Mesenchymal stem cell (in vitro differentiated cells and primary cell): ENCODE measurements around the gene DNAI2.

Experiments
- DNase-seq: peaks from one replicate; pipeline ENCODE4 v3.0.0-alpha.2; 2013
- H2AFZ ChIP-seq: one replicate; pipeline ENCODE4 v1.6.1; 2013; ENCODE audit warnings: low read depth, mild to moderate bottlenecking, control low read depth, inconsistent platforms, low read length, moderate library complexity
- H2AK5ac ChIP-seq: 2 replicates; pipeline ENCODE4 v1.6.1; 2013; ENCODE audit warnings: low read length, moderate library complexity, mild to moderate bottlenecking, inconsistent platforms; ENCODE audit not compliant: severe bottlenecking
- H2BK120ac ChIP-seq: one replicate; pipeline ENCODE4 v1.6.1; 2013; ENCODE audit warnings: low read depth, mild to moderate bottlenecking, inconsistent platforms, low read length, moderate library complexity
- H2BK12ac ChIP-seq, 2 experiments: one replicate each; pipeline ENCODE4 v1.6.1; 2013; ENCODE audit warnings: inconsistent platforms in 2 of 2, low read length in 2 of 2, mild to moderate bottlenecking in 2 of 2, moderate library complexity in 2 of 2, control low read depth in 1 of 2
- H2BK15ac ChIP-seq: one replicate; pipeline ENCODE4 v1.6.1; 2013; ENCODE audit warnings: mild to moderate bottlenecking, low read depth, inconsistent platforms; ENCODE audit not compliant: poor library complexity, severe bottlenecking
- H2BK5ac ChIP-seq: 2 replicates; pipeline ENCODE4 v1.6.1; 2013; ENCODE audit warnings: low read depth, mild to moderate bottlenecking, low read length, control low read depth, inconsistent platforms; ENCODE audit not compliant: poor library complexity, severe bottlenecking
- H3K14ac ChIP-seq, 2 experiments: one replicate each; pipeline ENCODE4 v1.6.1; 2013; ENCODE audit warnings: inconsistent platforms in 2 of 2, low read length in 2 of 2, control low read depth in 1 of 2, mild to moderate bottlenecking in 1 of 2, moderate library complexity in 1 of 2
- H3K18ac ChIP-seq, 2 experiments: one replicate each; pipeline ENCODE4 v1.6.1; 2013; ENCODE audit warnings: inconsistent platforms in 2 of 2, low read length in 2 of 2, control low read depth in 1 of 2, low read depth in 1 of 2, mild to moderate bottlenecking in 1 of 2
- H3K23ac ChIP-seq, 2 experiments: one replicate each; pipeline ENCODE4 v1.6.1; 2013; ENCODE audit warnings: inconsistent platforms in 2 of 2, low read length in 2 of 2, mild to moderate bottlenecking in 2 of 2, moderate library complexity in 2 of 2, control low read depth in 1 of 2
- H3K27ac ChIP-seq: 2 replicates; pipeline ENCODE4 v1.5.1; 2013; ENCODE audit warnings: mild to moderate bottlenecking, moderate library complexity, low read length, control low read depth, inconsistent platforms; ENCODE audit not compliant: poor library complexity, severe bottlenecking
- H3K27me3 ChIP-seq, 2 experiments: 2 replicates each; pipeline versions ENCODE4 v1.6.1 to v1.7.0; 2013; ENCODE audit warnings: low read length in 2 of 2, mild to moderate bottlenecking in 2 of 2, moderate library complexity in 2 of 2, control low read depth in 1 of 2, inconsistent platforms in 1 of 2; ENCODE audit not compliant: control insufficient read depth in 1 of 2, insufficient read depth in 1 of 2
- H3K36me3 ChIP-seq, 2 experiments: 2 replicates each; pipeline versions ENCODE4 v1.6.1 to v1.7.0; 2013; ENCODE audit warnings: low read length in 2 of 2, control low read depth in 1 of 2, inconsistent platforms in 1 of 2, low read depth in 1 of 2, mild to moderate bottlenecking in 1 of 2; ENCODE audit not compliant: insufficient read depth in 2 of 2, control insufficient read depth in 1 of 2
- H3K4ac ChIP-seq, 2 experiments: one replicate each; pipeline ENCODE4 v1.6.1; 2013; ENCODE audit warnings: inconsistent platforms in 2 of 2, low read length in 2 of 2, mild to moderate bottlenecking in 2 of 2, moderate library complexity in 2 of 2, control low read depth in 1 of 2, low read depth in 1 of 2
- H3K4me1 ChIP-seq: 2 replicates; pipeline ENCODE4 v1.6.1; 2013; ENCODE audit warnings: low read depth, low read length, control low read depth; ENCODE audit not compliant: control insufficient read depth, insufficient read depth
- H3K4me2 ChIP-seq: 2 replicates; pipeline ENCODE4 v1.6.1; 2013; ENCODE audit warnings: low read length, mild to moderate bottlenecking, inconsistent platforms; ENCODE audit not compliant: poor library complexity, severe bottlenecking
- H3K4me3 ChIP-seq, 2 experiments: 2 replicates each; pipeline versions ENCODE4 v1.5.1 to v1.7.0; 2013; ENCODE audit warnings: low read length in 2 of 2, mild to moderate bottlenecking in 2 of 2, control low read depth in 1 of 2, low read depth in 1 of 2; ENCODE audit not compliant: insufficient read depth in 1 of 2
- H3K79me1 ChIP-seq: replicated peaks from 2 replicates; pipeline ENCODE4 v1.6.1; 2013; ENCODE audit warnings: mild to moderate bottlenecking, control low read depth, low read length, inconsistent platforms; ENCODE audit not compliant: poor library complexity, severe bottlenecking
- H3K9ac ChIP-seq: 2 replicates; pipeline ENCODE4 v1.7.0; 2013; ENCODE audit warnings: mild to moderate bottlenecking, low read length, moderate library complexity
- H3K9me3 ChIP-seq: 2 replicates; pipeline ENCODE4 v1.7.0; 2013; ENCODE audit warnings: mild to moderate bottlenecking, low read length; ENCODE audit not compliant: control insufficient read depth
- H4K8ac ChIP-seq: one replicate; pipeline ENCODE4 v1.6.1; 2013; ENCODE audit warnings: inconsistent platforms, mild to moderate bottlenecking, low read length, moderate library complexity
- H4K91ac ChIP-seq: one replicate; pipeline ENCODE4 v1.6.1; 2013; ENCODE audit warnings: mild to moderate bottlenecking, low read length, inconsistent platforms
- WGBS: methylation state at CpG from one replicate; pipeline ENCODE4 v1.1.7; 2013; ENCODE audit warnings: mixed read lengths; 5-methylcytosine and 5-hydroxymethylcytosine counted together

DNAI2 gene

DNA sequence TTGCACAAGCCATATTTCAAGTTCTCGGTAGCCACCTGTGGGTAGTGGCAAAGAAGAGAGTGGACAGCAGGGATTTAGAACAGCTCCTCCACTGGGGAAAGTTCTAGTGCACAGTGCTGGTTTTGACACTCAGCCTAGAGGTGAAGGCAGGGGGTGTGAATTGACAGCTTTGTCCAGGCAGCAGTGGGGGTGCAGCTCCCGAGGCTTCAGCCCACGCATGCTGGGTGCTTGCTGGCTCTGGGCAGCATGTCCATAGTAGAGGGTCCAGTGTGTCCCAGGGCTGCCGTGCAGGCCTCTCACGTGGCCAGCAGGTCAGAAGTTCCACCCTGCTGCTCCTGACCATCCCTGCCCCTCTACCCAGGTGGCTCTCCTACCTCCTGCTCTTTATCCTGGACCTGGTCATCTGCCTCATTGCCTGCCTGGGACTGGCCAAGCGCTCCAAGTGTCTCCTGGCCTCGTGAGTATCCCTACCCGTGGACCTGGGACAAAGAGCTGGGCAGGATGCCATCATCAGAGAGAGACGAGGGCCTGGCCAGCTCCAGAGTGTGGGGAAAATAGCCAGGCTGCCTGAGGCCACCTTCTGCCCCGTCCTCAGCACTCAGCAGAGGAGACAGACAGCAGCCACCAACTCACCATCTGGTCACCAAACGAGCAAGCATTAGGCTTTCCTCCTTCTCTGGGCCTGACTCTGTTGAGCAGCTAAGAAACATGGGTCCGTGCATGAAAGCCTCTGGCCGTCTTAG is 30.9 kb upstream of the DNAI2 start:
- Histone ChIP-seq H2BK120ac (no peak overlapping the region), H2BK12ac (no peak overlapping the region), H3K4me2 (no peak overlapping the region), H3K9ac (no peak overlapping the region), H3K79me1 (no peaks in the 10 kb centered on the region), H3K4me3 (no peak overlapping the region), H3K4me1 (peaks cover 8% of the 10 kb centered on the region), H3K27ac (no peak overlapping the region), H2AK5ac (no peak overlapping the region), H3K18ac (no peak overlapping the region), H2AFZ (no peak overlapping the region), H2BK5ac (no peak overlapping the region), H4K91ac (no peak overlapping the region), H3K14ac (no peak overlapping the region), H3K4ac (no peak overlapping the region), H3K27me3 (peaks cover 19 to 43% of the 10 kb centered on the region in 2 experiments), H2BK15ac (no peak overlapping the region), H4K8ac (no peak overlapping the region), H3K9me3 (no peaks in the 10 kb centered on the region), H3K36me3 (no peaks in the 10 kb centered on the region), H3K23ac (no peak overlapping the region)
- 75% methylated on average over 13 of the region's 13 CpGs for WGBS
- no peak for DNase-seq

DNA sequence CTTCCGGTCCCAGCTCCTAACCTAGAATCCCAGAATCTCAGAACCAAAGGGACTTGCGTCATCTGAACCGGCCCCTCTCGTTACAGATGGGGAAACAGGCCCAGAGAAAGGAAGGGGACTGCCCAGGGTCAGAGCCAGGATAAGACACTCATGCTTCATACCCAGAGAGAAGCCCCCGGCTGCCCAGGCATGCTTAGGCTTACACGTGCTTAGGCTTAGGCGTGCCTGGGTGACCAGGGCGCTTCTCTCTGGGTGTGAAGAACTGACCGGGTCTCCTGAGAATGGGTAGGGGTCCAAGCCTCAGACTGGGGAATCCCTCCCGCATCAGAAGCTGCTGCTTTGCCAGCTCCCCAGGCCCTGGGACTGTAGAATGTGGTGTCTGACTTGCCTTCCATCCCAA is 29.9 kb upstream of the DNAI2 start:
- no peak overlapping the region for H2BK12ac ChIP-seq
- no peak overlapping the region for H2AK5ac ChIP-seq
- H2BK15ac ChIP-seq: no peak overlapping the region
- no peak overlapping the region for H3K14ac ChIP-seq
- no peak overlapping the region for H3K9ac ChIP-seq
- H3K23ac ChIP-seq: no peak overlapping the region
- H3K4me2 ChIP-seq: no peak overlapping the region
- no peaks in the 10 kb centered on the region for H3K9me3 ChIP-seq
- no peak overlapping the region for H2BK5ac ChIP-seq
- H3K27me3 ChIP-seq: peaks cover 28 to 47% of the 10 kb centered on the region in 2 experiments
- no peak overlapping the region for H3K18ac ChIP-seq
- peak overlapping the region; percentile 8 for H4K91ac ChIP-seq
- no peak overlapping the region for H4K8ac ChIP-seq
- H2AFZ ChIP-seq: no peak overlapping the region
- no peak overlapping the region for H3K27ac ChIP-seq
- no peaks in the 10 kb centered on the region for H3K79me1 ChIP-seq
- peaks cover 8% of the 10 kb centered on the region for H3K4me1 ChIP-seq
- DNase-seq: no peak
- no peak overlapping the region for H3K4me3 ChIP-seq
- H2BK120ac ChIP-seq: no peak overlapping the region
- no peaks in the 10 kb centered on the region for H3K36me3 ChIP-seq
- WGBS: 93% methylated on average over 10 of the region's 10 CpGs
- H3K4ac ChIP-seq: no peak overlapping the region

DNA sequence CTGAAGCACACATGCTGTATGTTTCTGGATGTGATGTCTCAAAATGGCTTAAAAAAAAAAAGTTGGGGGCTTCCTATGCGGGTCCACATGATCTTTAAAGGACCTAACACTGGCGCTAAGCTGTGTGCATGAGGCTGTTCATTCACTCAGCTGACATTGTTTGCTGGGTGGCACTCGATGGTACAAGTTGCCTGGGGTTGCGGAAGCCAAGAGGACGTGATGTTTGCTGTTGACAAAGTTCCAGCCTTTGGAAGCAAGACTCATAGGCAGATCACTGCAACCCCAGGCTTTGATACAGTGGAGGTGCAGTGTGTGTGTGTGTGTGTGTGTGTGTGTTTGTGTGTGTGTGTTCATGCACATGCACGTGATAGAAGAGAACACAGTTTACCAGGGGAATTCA is 29.5 kb upstream of the DNAI2 start:
- H2BK5ac ChIP-seq: no peak overlapping the region
- no peak overlapping the region for H2BK12ac ChIP-seq
- H2AFZ ChIP-seq: no peak overlapping the region
- no peak overlapping the region for H2BK120ac ChIP-seq
- no peak overlapping the region for H3K4me2 ChIP-seq
- no peak overlapping the region for H3K27ac ChIP-seq
- H3K23ac ChIP-seq: no peak overlapping the region
- no peak overlapping the region for H3K4me3 ChIP-seq
- peaks cover 33 to 45% of the 10 kb centered on the region in 2 experiments for H3K27me3 ChIP-seq
- peaks cover 8% of the 10 kb centered on the region for H3K4me1 ChIP-seq
- no peak overlapping the region for H3K14ac ChIP-seq
- no peaks in the 10 kb centered on the region for H3K79me1 ChIP-seq
- no peak overlapping the region for H4K91ac ChIP-seq
- WGBS: 90% methylated on average over 5 of the region's 6 CpGs
- DNase-seq: no peak
- no peak overlapping the region for H3K4ac ChIP-seq
- no peak overlapping the region for H3K9ac ChIP-seq
- H3K36me3 ChIP-seq: no peaks in the 10 kb centered on the region
- H4K8ac ChIP-seq: no peak overlapping the region
- no peak overlapping the region for H2BK15ac ChIP-seq
- H2AK5ac ChIP-seq: no peak overlapping the region
- no peak overlapping the region for H3K18ac ChIP-seq
- no peaks in the 10 kb centered on the region for H3K9me3 ChIP-seq

- peak; percentile 3 for DNase-seq
- Histone ChIP-seq H3K4ac (peak overlapping the region in 1 of 2 experiments; percentile 13), H3K36me3 (no peaks in the 10 kb centered on the region), H3K9me3 (no peaks in the 10 kb centered on the region), H3K4me1 (peaks cover 8% of the 10 kb centered on the region), H3K79me1 (no peaks in the 10 kb centered on the region), H3K18ac (no peak overlapping the region), H3K27ac (no peak overlapping the region), H4K8ac (no peak overlapping the region), H3K14ac (peak overlapping the region in 1 of 2 experiments; percentile 73), H2BK120ac (no peak overlapping the region), H2AFZ (no peak overlapping the region), H2BK5ac (no peak overlapping the region), H3K27me3 (peaks cover 34 to 42% of the 10 kb centered on the region in 2 experiments), H3K23ac (no peak overlapping the region), H3K4me3 (no peak overlapping the region), H2BK12ac (no peak overlapping the region), H3K9ac (no peak overlapping the region), H2AK5ac (no peak overlapping the region), H3K4me2 (peak overlapping the region; percentile 36), H2BK15ac (no peak overlapping the region), H4K91ac (no peak overlapping the region)
- WGBS: 18% methylated on average over 19 of the region's 21 CpGs
Observed at GRCh38 chr17:74245145-74245831, 28.7 kb upstream of the DNAI2 start.
